GM18858 (cell line): Measurements from ENCODE around the gene AHCY.
"Not testable (repeated sequence)": the region's sequence is repeated elsewhere in the genome, so short reads cannot be mapped to it uniquely, and the experiment has no call there.

Experiments
- ATAC-seq: cut with Tn5 transposase; IDR thresholded peaks from one replicate; pipeline ENCODE4 v1.9.1; 2021; ENCODE audit not compliant: unreplicated experiment

AHCY gene

GRCh38 chr20:34262488-34263288 is 40.5 kb downstream of the AHCY start:
- ATAC-seq, result no peak

- ATAC-seq, result no peak
Observed at GRCh38 chr20:34260208-34260942, 42.8 kb downstream of the AHCY start.

GRCh38 chr20:34256629-34257124 is 46.5 kb downstream of the AHCY start:
- ATAC-seq, result no peak

GRCh38 chr20:34254979-34255378 is 48.2 kb downstream of the AHCY start:
- no peak for ATAC-seq

GRCh38 chr20:34252431-34253086 is 50.6 kb downstream of the AHCY start:
- not testable (repeated sequence) for ATAC-seq

- no peak for ATAC-seq
Observed at GRCh38 chr20:34251619-34252018, 51.5 kb downstream of the AHCY start.

- no peak for ATAC-seq
Observed at GRCh38 chr20:34250005-34250404, 53.1 kb downstream of the AHCY start.

- ATAC-seq, result no peak
Observed at GRCh38 chr20:34249291-34249690, 53.9 kb downstream of the AHCY start.

- no peak for ATAC-seq
Observed at GRCh38 chr20:34246126-34246626, 57.0 kb downstream of the AHCY start.

- no peak for ATAC-seq
Observed at GRCh38 chr20:34243377-34243776, 59.8 kb downstream of the AHCY start.

GRCh38 chr20:34242879-34243278 is 60.3 kb downstream of the AHCY start:
- ATAC-seq, result no peak

- ATAC-seq, result not testable (repeated sequence)
Observed at GRCh38 chr20:34242015-34242414, 61.1 kb downstream of the AHCY start.

- no peak for ATAC-seq
Observed at GRCh38 chr20:34240693-34241615, 62.2 kb downstream of the AHCY start, which contains the start of gene ASIP. ASIP (plus strand) TSS chr20:34241423; CDS start chr20:34260375, 18,952 bp downstream.

GRCh38 chr20:34240121-34240520 is 63.0 kb downstream of the AHCY start:
- no peak for ATAC-seq

GRCh38 chr20:34237942-34238341 is 65.2 kb downstream of the AHCY start:
- ATAC-seq, result no peak

- ATAC-seq, result no peak
Observed at GRCh38 chr20:34235875-34236274, 67.3 kb downstream of the AHCY start.

GRCh38 chr20:34233687-34234086 is 69.5 kb downstream of the AHCY start:
- no peak for ATAC-seq

- ATAC-seq, result no peak
Observed at GRCh38 chr20:34232494-34233087, 70.6 kb downstream of the AHCY start.

- no peak for ATAC-seq
Observed at GRCh38 chr20:34231634-34232033, 71.5 kb downstream of the AHCY start.
